Measurements from ENCODE around the gene COLGALT1.

DNA sequence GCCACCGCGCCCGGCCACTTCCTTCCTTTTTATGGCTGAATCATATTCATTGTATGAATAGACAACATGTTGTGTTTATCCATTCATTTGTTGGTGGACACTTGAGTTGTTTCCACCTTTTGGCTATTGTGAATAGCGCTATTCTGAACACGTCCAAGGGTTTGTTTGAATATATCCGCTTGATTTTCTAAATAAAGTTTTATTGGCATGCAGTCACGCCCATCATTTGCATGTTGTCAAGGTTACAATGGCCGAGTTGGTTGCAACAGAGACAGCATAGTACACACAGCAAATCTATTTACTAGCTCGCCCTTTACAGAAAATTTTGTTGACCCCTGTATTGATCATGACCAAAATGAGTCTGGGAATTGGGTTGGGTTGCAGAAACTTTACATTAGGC, 43.5 kb downstream of the COLGALT1 start:
- TF ChIP-seq, protein P1, sequence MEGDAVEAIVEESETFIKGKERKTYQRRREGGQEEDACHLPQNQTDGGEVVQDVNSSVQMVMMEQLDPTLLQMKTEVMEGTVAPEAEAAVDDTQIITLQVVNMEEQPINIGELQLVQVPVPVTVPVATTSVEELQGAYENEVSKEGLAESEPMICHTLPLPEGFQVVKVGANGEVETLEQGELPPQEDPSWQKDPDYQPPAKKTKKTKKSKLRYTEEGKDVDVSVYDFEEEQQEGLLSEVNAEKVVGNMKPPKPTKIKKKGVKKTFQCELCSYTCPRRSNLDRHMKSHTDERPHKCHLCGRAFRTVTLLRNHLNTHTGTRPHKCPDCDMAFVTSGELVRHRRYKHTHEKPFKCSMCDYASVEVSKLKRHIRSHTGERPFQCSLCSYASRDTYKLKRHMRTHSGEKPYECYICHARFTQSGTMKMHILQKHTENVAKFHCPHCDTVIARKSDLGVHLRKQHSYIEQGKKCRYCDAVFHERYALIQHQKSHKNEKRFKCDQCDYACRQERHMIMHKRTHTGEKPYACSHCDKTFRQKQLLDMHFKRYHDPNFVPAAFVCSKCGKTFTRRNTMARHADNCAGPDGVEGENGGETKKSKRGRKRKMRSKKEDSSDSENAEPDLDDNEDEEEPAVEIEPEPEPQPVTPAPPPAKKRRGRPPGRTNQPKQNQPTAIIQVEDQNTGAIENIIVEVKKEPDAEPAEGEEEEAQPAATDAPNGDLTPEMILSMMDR (conservative IDR thresholded peaks at IDR 0.05; ENCODE audit: low read length), result no peak
- TF ChIP-seq EZH2phosphoT487 (IDR thresholded peaks at IDR 0.05; ENCODE audit: borderline replicate concordance, low read depth, low read length), result no peak

All from OCI-LY7 (cell line).